H1 (cell line): ENCODE results near the gene ENDOU. TPM values are rescaled to one million over a fixed set of nuclear protein-coding genes. Genes with fewer than 3 reads are reported as not detected.

Experiments
- CHD1 ChIP-seq: IDR thresholded peaks from 2 replicates; pipeline ENCODE4 v1.6.1; 2012; ENCODE audit warnings: low read depth, low read length, improper control_type of control experiment
- CREB1 ChIP-seq: IDR thresholded peaks from 2 replicates; pipeline ENCODE4 v1.6.1; 2012; ENCODE audit warnings: inconsistent platforms
- FOSL1 ChIP-seq: IDR thresholded peaks from 2 replicates; pipeline ENCODE4 v1.6.1; 2011; ENCODE audit warnings: mild to moderate bottlenecking, low read depth, low read length, moderate library complexity; ENCODE audit not compliant: insufficient read depth
- GABPA ChIP-seq: IDR thresholded peaks from 2 replicates; pipeline ENCODE4 v1.6.1; 2011; ENCODE audit warnings: mild to moderate bottlenecking, low read length, moderate library complexity, borderline replicate concordance; ENCODE audit not compliant: insufficient read depth
- POLR2A ChIP-seq, 2 experiments: IDR thresholded peaks; 1 replicate in 1 of 2; 2 replicates in 1 of 2; pipeline ENCODE4 v1.6.1; 2011; ENCODE audit warnings: low read depth in 2 of 2, low read length in 2 of 2, mild to moderate bottlenecking in 2 of 2; ENCODE audit errors: control extremely low read depth in 1 of 2
- RBBP5 ChIP-seq: IDR thresholded peaks from 2 replicates; pipeline ENCODE4 v1.7.1; 2012; ENCODE audit warnings: low read depth, mild to moderate bottlenecking, inconsistent platforms, low read length, moderate library complexity, borderline replicate concordance
- SIRT6 ChIP-seq: IDR thresholded peaks from one replicate; pipeline ENCODE4 v1.7.1; 2012; ENCODE audit warnings: low read length, inconsistent platforms
- SP2 ChIP-seq: IDR thresholded peaks from 2 replicates; pipeline ENCODE4 v1.6.1; 2012; ENCODE audit warnings: mild to moderate bottlenecking, low read length, inconsistent platforms
- USF2 ChIP-seq: IDR thresholded peaks from 2 replicates; pipeline ENCODE4 v1.6.1; 2011; ENCODE audit warnings: low read length, improper control_type of control experiment
- polyA plus RNA-seq, 7 experiments: library from polyadenylated mRNA; depleted of rRNA in 3 of 7; stranded (reverse) in 5 of 7; unstranded in 2 of 7; fragments of >200 nt in 5 of 7; fragments of 200-250 nt in 2 of 7; gene quantifications; 1 replicate in 5 of 7; 2 replicates in 1 of 7; 4 replicates in 1 of 7; pipeline versions ENCODE4 v1.2.1 to v1.2.3, GENCODE V29; 2011 to 2013; ENCODE audit warnings: missing spikeins in 2 of 7, mixed read lengths in 2 of 7
- total RNA-seq: library from RNA; stranded (reverse); fragmentation: NEBNext Ultra II Directional; extraction: Animal tissue kit (Norgen Biotek cat#: 25700); gene quantifications from 2 replicates; pipeline ENCODE4 v1.2.1, GENCODE V29; 2021

The ENDOU gene
- total and polyA plus RNA-seq, 2 of the 8 experiments (the other 6 are each of a cell fraction or from before 2014, with no cell fraction given), result not detected

DNA sequence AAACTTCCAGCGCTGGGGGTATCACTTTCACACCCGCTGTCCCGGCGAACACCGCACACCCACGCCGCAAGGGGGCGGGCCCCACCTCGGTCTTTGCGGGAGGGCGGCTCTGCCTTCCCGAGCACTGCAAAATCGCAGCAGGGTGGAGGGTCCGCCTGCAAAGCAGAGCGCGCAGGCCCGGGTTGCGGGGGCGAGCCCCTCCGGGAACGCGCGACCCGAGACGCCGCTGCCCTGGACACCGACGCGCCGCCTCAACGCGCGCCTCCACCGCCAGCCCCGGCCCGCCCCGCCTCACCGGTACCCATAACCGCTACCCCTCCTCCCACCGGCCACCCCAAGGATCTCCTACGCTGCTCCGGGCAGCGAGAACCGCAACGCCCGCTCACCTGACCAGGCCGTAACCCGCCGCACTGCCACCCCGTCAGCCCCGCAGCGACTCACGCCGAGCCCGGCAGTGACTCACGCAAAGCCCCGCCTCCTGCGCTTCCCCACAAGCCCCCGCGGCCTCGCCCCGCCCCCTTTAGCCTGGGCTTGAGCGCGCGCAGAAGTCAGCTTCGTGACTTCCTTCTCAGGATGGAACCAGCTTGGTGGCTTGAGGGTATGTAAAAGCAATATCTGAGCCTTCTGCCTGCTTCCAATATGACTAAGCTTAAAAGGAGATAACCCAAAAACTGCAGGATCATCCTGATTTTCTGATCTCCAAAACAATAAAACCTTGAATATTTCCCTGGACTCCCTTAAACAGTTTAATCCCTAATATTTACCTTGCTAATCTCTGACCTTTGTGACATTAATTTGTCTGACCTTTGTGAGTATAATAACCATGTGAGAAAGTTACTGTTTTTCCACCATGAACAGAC is 19.5 kb downstream of the ENDOU start, which contains the start of gene RPAP3 (continued):
- TF ChIP-seq SIRT6, result no peak
- no peak for TF ChIP-seq SP2
- TF ChIP-seq GABPA, result no peak
- TF ChIP-seq USF2, result peak; percentile 51; the same call in 1 of the 2 replicates
- no peak for TF ChIP-seq FOSL1
- no peak for TF ChIP-seq CHD1
- TF ChIP-seq RBBP5, result peak; percentile 91; the same call in 1 of the 2 replicates
- peak; percentile 87 to 89 for TF ChIP-seq POLR2A (IDR thresholded peaks at IDR 0.05; ENCODE audit: control extremely low read depth in 1 of 2, low read depth in 2 of 2, low read length in 2 of 2)
- TF ChIP-seq CREB1, result peak; percentile 92
- TF ChIP-seq, all 59 proteins: peak for 22
